HepG2 (cell line): Measurements from ENCODE around the gene NOXO1. TPM values are rescaled to one million over a fixed set of nuclear protein-coding genes. Genes with fewer than 3 reads are reported as not detected.
A peak's percentile ranks its signal among the peaks of the same experiment; 100 is the strongest.

Experiments
- ARID4A ChIP-seq: sonication (generic); formaldehyde crosslinking; IDR thresholded peaks from 2 replicates; pipeline ENCODE4 v1.5.0; 2020; ENCODE audit warnings: mild to moderate bottlenecking, missing genetic modification reagents, borderline replicate concordance
- CREB3 ChIP-seq: sonication (generic); formaldehyde crosslinking; IDR thresholded peaks from 2 replicates; pipeline ENCODE4 v1.5.0; 2020; ENCODE audit warnings: missing genetic modification reagents
- MED1 ChIP-seq: sonication (generic); formaldehyde crosslinking; IDR thresholded peaks from 2 replicates; pipeline ENCODE4 v1.4.0; 2020; ENCODE audit warnings: missing genetic modification reagents
- NR0B2 ChIP-seq: sonication (generic); formaldehyde crosslinking; IDR thresholded peaks from 2 replicates; pipeline ENCODE4 v1.4.0; 2020; ENCODE audit warnings: mild to moderate bottlenecking, missing genetic modification reagents
- POLR2A ChIP-seq, 2 experiments: IDR thresholded peaks; 2 replicates each; pipeline ENCODE4 v1.6.1; 2011; ENCODE audit warnings: low read depth in 2 of 2, low read length in 2 of 2, mild to moderate bottlenecking in 1 of 2, moderate library complexity in 1 of 2; ENCODE audit not compliant: insufficient read depth in 1 of 2
- TP53 ChIP-seq: sonication (generic); formaldehyde crosslinking; conservative IDR thresholded peaks from 2 replicates; pipeline ENCODE4 v1.4.0; 2020; ENCODE audit warnings: missing genetic modification reagents
- ZBTB20 ChIP-seq: sonication (generic); formaldehyde crosslinking; IDR thresholded peaks from 2 replicates; pipeline ENCODE4 v1.8.1; 2023; ENCODE audit warnings: missing genetic modification reagents, low read depth, mild to moderate bottlenecking, borderline replicate concordance
- ZFAT ChIP-seq: sonication (generic); formaldehyde crosslinking; conservative IDR thresholded peaks from 2 replicates; pipeline ENCODE4 v1.8.1; 2023; ENCODE audit warnings: missing genetic modification reagents, inconsistent platforms
- ZNF564 ChIP-seq: sonication (generic); formaldehyde crosslinking; IDR thresholded peaks from 2 replicates; pipeline ENCODE4 v1.8.1; 2023; ENCODE audit warnings: mild to moderate bottlenecking, missing genetic modification reagents
- ZNF646 ChIP-seq: sonication (generic); formaldehyde crosslinking; IDR thresholded peaks from 2 replicates; pipeline ENCODE4 v1.9.0; 2021; ENCODE audit warnings: mild to moderate bottlenecking, missing genetic modification reagents
- ZNF839 ChIP-seq: sonication (generic); formaldehyde crosslinking; IDR thresholded peaks from 2 replicates; pipeline ENCODE4 v1.4.0; 2020; ENCODE audit warnings: missing genetic modification reagents, mild to moderate bottlenecking, borderline replicate concordance
- ZSCAN25 ChIP-seq: sonication (generic); formaldehyde crosslinking; IDR thresholded peaks from 2 replicates; pipeline ENCODE4 v1.8.0; 2022; ENCODE audit warnings: mild to moderate bottlenecking, missing genetic modification reagents
- ZSCAN9 ChIP-seq: IDR thresholded peaks from 2 replicates; pipeline ENCODE4 v1.6.1; 2016; ENCODE audit warnings: borderline replicate concordance
- polyA plus RNA-seq, 8 experiments: library from polyadenylated mRNA; depleted of rRNA in 3 of 8; stranded (reverse) in 7 of 8; unstranded in 1 of 8; fragments of >200 nt; fragmentation: Illumina TruSeq in 4 of 8; extraction: Trizol in 4 of 8; gene quantifications; 2 replicates each; pipeline versions ENCODE4 v1.2.1 to v1.2.3, GENCODE V29; 2011 to 2016; ENCODE audit warnings: low read depth in 4 of 8, missing spikeins in 1 of 8, mixed read lengths in 1 of 8; ENCODE audit not compliant: insufficient read depth in 1 of 8
- total RNA-seq, 5 experiments: library from RNA; depleted of rRNA; stranded (reverse); fragments of >200 nt; fragmentation: Illumina TruSeq; extraction: Trizol; gene quantifications; 2 replicates each; pipeline ENCODE4 v1.2.3, GENCODE V29; 2016; ENCODE audit warnings: low read depth in 1 of 5

NOXO1 gene
- total and polyA plus RNA-seq, 2 of the 13 experiments (the other 11 are each of a cell fraction or from before 2014, with no cell fraction given) = 0.69 to 1.4 TPM

- TF ChIP-seq ZNF646 (CRISPR knock-in tag) = no peak
- peak; percentile 87 for TF ChIP-seq ZSCAN25
- TF ChIP-seq TP53 (CRISPR knock-in tag) = 0 out of 2 replicates have a peak, but pooled peaks have one; percentile 15
- TF ChIP-seq POLR2A (IDR thresholded peaks at IDR 0.05; ENCODE audit: insufficient read depth in 1 of 2, low read depth in 2 of 2, low read length in 2 of 2) = peak; percentile 90 to 99
- peak; percentile 74 for TF ChIP-seq MED1 (CRISPR knock-in tag)
- no peak for TF ChIP-seq ZFAT (CRISPR knock-in tag)
- TF ChIP-seq ARID4A (CRISPR knock-in tag) = peak; percentile 93
- no peak; the same call in 1 of the 2 replicates for TF ChIP-seq ZNF839 (CRISPR knock-in tag)
- TF ChIP-seq CREB3 (CRISPR knock-in tag) = 0 out of 2 replicates have a peak, but pooled peaks have one; percentile 75
- TF ChIP-seq ZSCAN9 (CRISPR knock-in tag) = no peak
- TF ChIP-seq ZNF564 (CRISPR knock-in tag) = no peak
- TF ChIP-seq NR0B2 = no peak
- peak; percentile 44; the same call in 1 of the 2 replicates for TF ChIP-seq ZBTB20 (CRISPR knock-in tag)
Observed at GRCh38 chr16:1959269-1960039, 21.8 kb downstream of the NOXO1 start, which contains the start of gene NDUFB10 (continued).
